Esophagus muscularis mucosa (tissue), 4 donors: Measurements from ENCODE around the gene CLEC1A. TPM values are rescaled to one million over a fixed set of nuclear protein-coding genes. Genes with fewer than 3 reads are reported as not detected.
A peak's percentile ranks its signal among the peaks of the same experiment; 100 is the strongest.

Experiments
- DNase-seq: peaks from one replicate; pipeline ENCODE4 v3.0.0-alpha.2; 2017; ENCODE audit errors: extremely low spot score
- H3K27ac ChIP-seq, 4 donors: fragments of 200-600 bp; sonication (generic); replicated peaks in 1 of 4; 1 replicate in 3 of 4; 2 replicates in 1 of 4; pipeline ENCODE4 v1.5.1; 2016 to 2019; ENCODE audit warnings: mild to moderate bottlenecking in 1 of 4
- H3K27me3 ChIP-seq, 4 donors: fragments of 200-600 bp; sonication (generic); one replicate each; pipeline versions ENCODE4 v1.5.1 to v1.6.0; 2016 to 2019
- H3K36me3 ChIP-seq, 4 donors: fragments of 200-600 bp; sonication (generic); one replicate each; pipeline ENCODE4 v1.5.1; 2016 to 2019
- H3K4me1 ChIP-seq, 4 donors: fragments of 200-600 bp; sonication (generic); one replicate each; pipeline ENCODE4 v1.5.1; 2016 to 2019
- H3K4me3 ChIP-seq, 4 donors: fragments of 200-600 bp; sonication (generic); 1 replicate in 2 of 4; 2 replicates in 2 of 4; pipeline ENCODE4 v1.5.1; 2016 to 2019; ENCODE audit warnings: mild to moderate bottlenecking in 4 of 4, moderate library complexity in 1 of 4
- H3K9me3 ChIP-seq, 4 donors: fragments of 200-600 bp; sonication (generic); 1 replicate in 3 of 4; 2 replicates in 1 of 4; pipeline ENCODE4 v1.5.1; 2016 to 2019
- CTCF ChIP-seq, 3 experiments: fragments of 200-600 bp in 2 of 3; fragments of 450-650 bp in 1 of 3; sonication (generic) in 2 of 3; IDR thresholded peaks; one replicate each; pipeline ENCODE4 v1.5.1; 2017 to 2019; ENCODE audit warnings: antibody characterized with exemption in 3 of 3, mild to moderate bottlenecking in 2 of 3, moderate library complexity in 1 of 3
- EP300 ChIP-seq: sonication (generic); formaldehyde crosslinking; IDR thresholded peaks from one replicate; pipeline ENCODE4 v1.6.1; 2017; ENCODE audit warnings: antibody characterized with exemption
- POLR2A ChIP-seq: fragments of 450-650 bp; IDR thresholded peaks from one replicate; pipeline ENCODE4 v1.6.1; 2017; ENCODE audit warnings: antibody characterized with exemption, moderate library complexity, mild to moderate bottlenecking, low read depth
- POLR2AphosphoS5 ChIP-seq, 2 donors: sonication (generic); formaldehyde crosslinking; IDR thresholded peaks; one replicate each; pipeline ENCODE4 v1.6.1; 2017; ENCODE audit warnings: antibody characterized with exemption in 2 of 2
- WGBS: methylation state at CpG from one replicate; pipeline ENCODE4 v1.1.5; 2018; 5-methylcytosine and 5-hydroxymethylcytosine counted together
- intact Hi-C: fragments of 100-400 bp; cut with DNase I; formaldehyde crosslinking; loops from one replicate; pipeline ENCODE4 v1.15.1; 2023
- total RNA-seq, 4 donors: library from RNA; depleted of rRNA; stranded (reverse); fragments of >200 nt; gene quantifications; one replicate each; pipeline versions ENCODE4 v1.1.0 to v1.2.1, GENCODE V29; 2016

Gene CLEC1A
- total RNA-seq, 4 donors from 2014 or later: 1.7 to 8.3 (median 4.7) TPM

GRCh38 chr12:10052193-10052913 is 46.4 kb downstream of the CLEC1A start:
- intact Hi-C loops: no loop called here

DNA sequence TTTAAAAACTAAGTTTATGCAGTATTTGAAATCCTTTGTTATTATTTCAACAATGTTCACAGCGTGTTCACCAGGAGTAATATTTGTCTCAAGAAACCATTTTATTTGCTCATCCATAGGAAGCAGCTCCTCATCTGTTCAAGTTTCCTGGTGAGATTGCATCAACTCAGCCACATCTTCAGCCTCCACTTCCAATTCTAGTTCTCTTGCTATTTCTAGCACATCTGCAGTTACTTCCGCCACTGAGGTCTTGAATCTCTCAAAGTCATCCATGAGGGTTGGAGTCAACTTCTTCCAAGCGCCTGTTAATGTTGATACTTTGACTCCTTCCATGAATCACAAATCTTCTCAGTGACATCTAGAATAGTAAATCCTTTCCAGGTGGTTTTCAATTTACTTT is 50.3 kb downstream of the CLEC1A start:
- no peak for DNase-seq
- WGBS: 66% methylated on average over 3 of the region's 3 CpGs
- no peaks in the 10 kb centered on the region for H3K4me1 ChIP-seq
- intact Hi-C loops: no loop called here
- no peak for TF ChIP-seq EP300
- no peak for TF ChIP-seq POLR2A
- TF ChIP-seq CTCF (IDR thresholded peaks at IDR 0.05): no peak
- no peak for TF ChIP-seq POLR2AphosphoS5 (IDR thresholded peaks at IDR 0.05)
- H3K36me3 ChIP-seq: no peaks in the 10 kb centered on the region
- no peak overlapping the region for H3K4me3 ChIP-seq
- peaks cover 0 to 13% (median 5%) of the 10 kb centered on the region in 4 donors for H3K9me3 ChIP-seq
- H3K27me3 ChIP-seq: no peaks in the 10 kb centered on the region
- H3K27ac ChIP-seq: no peak overlapping the region

More at GRCh38 chr12:10052193-10052913, 46.4 kb downstream of the CLEC1A start:
- no peak overlapping the region for H3K4me3 ChIP-seq
- peaks cover 0 to 13% (median 5%) of the 10 kb centered on the region in 4 donors for H3K9me3 ChIP-seq
- no peak overlapping the region for H3K27ac ChIP-seq
- H3K4me1 ChIP-seq: no peaks in the 10 kb centered on the region
- 68% methylated on average over 7 of the region's 7 CpGs for WGBS
- no peaks in the 10 kb centered on the region for H3K36me3 ChIP-seq
- DNase-seq: no peak
- H3K27me3 ChIP-seq: no peaks in the 10 kb centered on the region
- TF ChIP-seq CTCF (IDR thresholded peaks at IDR 0.05): no peak
- TF ChIP-seq EP300: no peak
- no peak for TF ChIP-seq POLR2AphosphoS5 (IDR thresholded peaks at IDR 0.05)

DNA sequence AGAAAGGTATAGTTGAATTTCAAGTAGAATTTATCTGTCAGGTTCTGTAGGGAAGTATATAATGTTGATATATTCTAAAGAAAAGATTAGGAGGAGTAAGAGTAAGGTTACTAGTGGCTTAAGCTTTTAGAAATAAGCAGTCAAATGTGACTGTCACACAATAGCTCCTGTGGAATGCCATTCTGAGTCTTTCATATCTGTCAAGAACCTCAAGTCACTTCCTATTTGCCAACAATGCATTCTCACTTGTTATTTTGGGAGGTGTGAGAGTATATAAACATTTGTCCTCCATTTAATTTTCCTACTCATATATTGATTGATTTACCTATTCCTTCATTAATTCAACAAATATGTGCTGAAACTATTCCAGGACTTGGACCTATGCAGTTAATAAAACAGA is 56.6 kb downstream of the CLEC1A start:
- Histone ChIP-seq H3K27ac (no peak overlapping the region), H3K4me1 (no peaks in the 10 kb centered on the region), H3K27me3 (no peaks in the 10 kb centered on the region), H3K36me3 (no peaks in the 10 kb centered on the region), H3K4me3 (no peak overlapping the region), H3K9me3 (no peaks in the 10 kb centered on the region)
- DNase-seq: no peak
- no peak for TF ChIP-seq CTCF (IDR thresholded peaks at IDR 0.05)
- TF ChIP-seq POLR2AphosphoS5 (IDR thresholded peaks at IDR 0.05): no peak
- TF ChIP-seq POLR2A: no peak
- TF ChIP-seq EP300: no peak
- intact Hi-C loops: no loop called here

GRCh38 chr12:10033783-10034545 is 64.8 kb downstream of the CLEC1A start:
- Histone ChIP-seq H3K9me3 (no peaks in the 10 kb centered on the region), H3K36me3 (no peaks in the 10 kb centered on the region), H3K4me1 (peaks cover 0 to 3% (median 0%) of the 10 kb centered on the region in 4 donors), H3K27me3 (no peaks in the 10 kb centered on the region), H3K4me3 (no peak overlapping the region), H3K27ac (no peak overlapping the region)
- no peak for TF ChIP-seq POLR2A
- peak; percentile 37 to 52 (median 48) for TF ChIP-seq CTCF (IDR thresholded peaks at IDR 0.05)
- no peak for TF ChIP-seq POLR2AphosphoS5 (IDR thresholded peaks at IDR 0.05)
- no peak for TF ChIP-seq EP300
- 21% methylated on average over 1 of the region's 1 CpG for WGBS
- intact Hi-C loops: loop anchor here (2.0 kb wide), 1 partner anchor 107 kb away; no protein-coding TSS in a partner anchor
- DNase-seq: no peak
